HL-60 (cell line): Measurements from ENCODE around the gene TBATA.

Source experiments
- CTCF ChIP-seq: IDR thresholded peaks from one replicate; pipeline ENCODE4 v1.5.1; 2011; ENCODE audit warnings: low read length, control low read depth, inconsistent platforms; ENCODE audit not compliant: insufficient read depth
- GABPA ChIP-seq: IDR thresholded peaks from 2 replicates; pipeline ENCODE4 v1.6.1; 2012; ENCODE audit warnings: low read depth
- POLR2AphosphoS5 ChIP-seq: IDR thresholded peaks from 2 replicates; pipeline ENCODE4 v1.6.1; 2012; ENCODE audit warnings: low read depth
- REST ChIP-seq: IDR thresholded peaks from 2 replicates; pipeline ENCODE4 v1.6.1; 2012; ENCODE audit warnings: low read depth; ENCODE audit not compliant: insufficient replicate concordance

DNA sequence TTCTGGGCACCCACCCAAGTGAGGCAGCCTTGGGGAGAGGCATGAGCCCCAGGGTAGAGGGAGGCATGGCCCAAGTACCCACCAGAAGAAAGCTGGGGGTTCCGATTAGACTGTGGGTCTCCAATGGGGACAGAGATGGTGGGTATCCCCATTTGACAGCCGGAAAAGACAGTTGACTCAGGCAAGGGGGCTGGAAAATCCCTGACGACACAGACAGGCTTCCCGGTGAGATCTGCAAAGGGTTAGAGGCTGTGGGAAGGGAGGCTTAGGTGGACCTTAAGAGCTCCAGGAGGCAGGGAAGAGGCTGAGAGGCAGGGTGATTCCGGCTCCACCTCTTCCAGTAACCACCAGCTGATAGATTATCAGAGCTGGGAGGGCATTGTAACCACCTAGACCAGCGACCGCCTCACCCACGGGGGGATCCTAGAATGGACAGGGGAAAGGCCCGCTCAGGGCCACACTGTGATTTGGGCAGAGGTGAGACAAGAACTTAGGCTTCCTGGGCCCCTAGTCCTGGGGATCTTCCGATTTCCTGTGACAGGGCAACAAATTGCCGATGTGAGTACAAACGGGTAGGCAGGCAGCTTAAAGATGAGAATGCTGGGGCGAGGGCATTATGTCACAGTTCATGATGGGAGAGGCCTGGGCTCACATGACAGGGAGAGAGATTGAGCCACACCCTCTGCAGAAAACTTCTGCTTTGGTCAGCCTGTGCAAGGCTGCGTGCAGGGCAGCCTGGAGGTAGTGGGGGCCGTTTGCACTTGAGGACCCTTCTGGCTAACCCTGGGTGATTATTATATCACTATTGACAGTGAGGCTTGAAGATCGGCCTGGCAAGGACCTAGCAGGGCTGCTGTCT lies 5.4 kb downstream of the TBATA start:
- TF ChIP-seq POLR2AphosphoS5 (no peak), GABPA (no peak), CTCF (no peak), REST (no peak)
